GM12872 (cell line): ENCODE data around the gene EXOSC1.

ENCODE experiments used
- TF ChIP-seq, protein P1 (sequence below): IDR thresholded peaks from 3 replicates; pipeline ENCODE4 v1.5.1; 2011; ENCODE audit warnings: low read depth, mild to moderate bottlenecking, low read length, moderate library complexity; ENCODE audit not compliant: insufficient read depth

The EXOSC1 gene

DNA sequence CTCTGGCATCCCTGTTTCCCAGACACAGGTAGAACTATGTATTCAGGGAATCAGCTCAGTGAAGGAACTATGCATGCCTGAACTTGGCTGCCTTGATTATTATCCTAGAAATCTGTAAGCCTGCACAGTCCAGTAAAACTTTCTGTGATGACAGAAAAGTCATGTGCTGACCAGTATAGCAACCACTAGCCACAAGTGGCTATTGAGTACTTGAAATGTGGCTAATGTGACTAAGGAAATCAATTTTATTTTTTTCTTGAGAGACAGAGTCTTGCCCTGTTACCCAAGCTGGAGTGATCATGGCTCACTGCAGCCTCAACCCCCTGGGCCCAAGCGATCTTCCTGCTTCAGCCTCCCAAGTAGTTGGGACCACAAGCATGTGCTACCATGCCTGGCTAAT, 3.5 kb downstream of the EXOSC1 start:
- TF ChIP-seq, protein P1, sequence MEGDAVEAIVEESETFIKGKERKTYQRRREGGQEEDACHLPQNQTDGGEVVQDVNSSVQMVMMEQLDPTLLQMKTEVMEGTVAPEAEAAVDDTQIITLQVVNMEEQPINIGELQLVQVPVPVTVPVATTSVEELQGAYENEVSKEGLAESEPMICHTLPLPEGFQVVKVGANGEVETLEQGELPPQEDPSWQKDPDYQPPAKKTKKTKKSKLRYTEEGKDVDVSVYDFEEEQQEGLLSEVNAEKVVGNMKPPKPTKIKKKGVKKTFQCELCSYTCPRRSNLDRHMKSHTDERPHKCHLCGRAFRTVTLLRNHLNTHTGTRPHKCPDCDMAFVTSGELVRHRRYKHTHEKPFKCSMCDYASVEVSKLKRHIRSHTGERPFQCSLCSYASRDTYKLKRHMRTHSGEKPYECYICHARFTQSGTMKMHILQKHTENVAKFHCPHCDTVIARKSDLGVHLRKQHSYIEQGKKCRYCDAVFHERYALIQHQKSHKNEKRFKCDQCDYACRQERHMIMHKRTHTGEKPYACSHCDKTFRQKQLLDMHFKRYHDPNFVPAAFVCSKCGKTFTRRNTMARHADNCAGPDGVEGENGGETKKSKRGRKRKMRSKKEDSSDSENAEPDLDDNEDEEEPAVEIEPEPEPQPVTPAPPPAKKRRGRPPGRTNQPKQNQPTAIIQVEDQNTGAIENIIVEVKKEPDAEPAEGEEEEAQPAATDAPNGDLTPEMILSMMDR, result no peak

DNA sequence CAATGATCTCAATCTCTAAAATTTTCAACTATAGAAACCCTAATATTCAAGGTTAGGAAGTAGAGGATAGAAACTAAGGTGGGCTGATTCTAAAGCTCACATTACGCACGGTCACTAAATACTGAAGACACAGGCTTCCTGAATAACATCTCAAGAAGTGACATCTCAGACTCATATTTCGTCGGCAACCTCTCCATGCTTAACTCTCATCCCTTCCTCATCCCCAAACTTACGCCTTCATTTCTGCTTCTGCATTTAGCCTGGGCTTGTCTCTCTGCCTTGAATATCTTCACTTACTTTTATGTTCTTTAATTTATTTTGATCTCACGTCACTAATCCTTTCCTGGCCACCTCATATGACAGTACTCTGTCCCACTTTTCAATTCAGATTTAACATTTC, 10.6 kb downstream of the EXOSC1 start:
- TF ChIP-seq, protein P1, result no peak

DNA sequence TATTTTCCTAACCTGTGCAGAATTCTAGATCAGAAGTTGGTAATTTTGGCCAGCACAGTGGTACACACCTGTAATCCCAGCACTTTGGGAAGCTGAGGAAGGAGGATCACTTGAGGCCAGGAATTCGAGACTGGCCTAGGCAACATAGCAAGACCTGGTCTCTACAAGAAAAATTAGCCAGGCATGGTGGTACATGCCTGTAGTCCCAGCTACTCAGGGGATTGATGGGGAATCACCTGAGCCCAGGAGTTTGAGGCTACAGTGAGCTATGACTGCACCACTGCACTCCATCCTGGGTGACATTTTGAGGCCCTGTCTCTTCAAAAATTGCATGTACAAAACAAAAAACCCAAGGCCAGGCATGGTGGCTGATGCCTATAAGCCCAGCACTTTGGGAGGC, 11.2 kb downstream of the EXOSC1 start:
- TF ChIP-seq, protein P1, result no peak

DNA sequence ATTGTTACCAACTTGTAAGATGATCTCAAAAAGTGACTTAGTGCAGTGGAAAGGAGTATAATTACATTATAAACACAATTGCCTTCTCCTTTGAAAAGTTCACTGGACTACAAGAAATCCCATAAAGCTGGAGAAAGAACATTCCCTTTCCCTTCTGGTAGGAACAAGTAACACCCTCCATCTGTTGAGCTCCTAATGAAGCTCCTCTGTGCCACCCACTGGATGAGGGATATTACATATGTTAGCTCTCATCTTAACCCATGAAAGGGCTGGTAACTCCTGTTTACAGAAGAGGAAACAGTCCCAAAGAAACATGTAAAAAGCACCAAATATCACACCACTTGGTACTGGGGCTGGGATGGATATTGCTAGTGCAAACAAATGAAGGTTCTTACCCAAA, 11.8 kb downstream of the EXOSC1 start:
- TF ChIP-seq, protein P1, result no peak

DNA sequence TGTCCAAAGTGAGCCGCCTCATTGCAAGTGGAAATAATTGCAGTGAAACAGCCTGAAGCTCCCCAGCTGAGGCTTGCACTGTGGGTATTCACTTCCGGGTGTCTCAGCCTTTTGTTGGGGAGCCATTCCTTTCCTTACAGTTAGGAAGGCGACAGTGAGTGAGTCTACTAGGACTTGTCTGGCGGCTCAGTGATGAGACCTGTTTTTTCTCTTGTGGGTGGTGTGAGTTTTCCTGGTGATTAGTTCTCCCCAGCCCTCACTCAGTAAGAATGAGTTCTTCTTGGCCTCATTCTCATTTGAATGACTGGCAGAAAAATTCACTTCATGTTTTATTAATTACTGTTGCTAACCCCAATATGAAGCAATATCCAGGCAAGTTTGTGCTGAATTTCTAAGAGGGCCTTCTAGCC, 17.2 kb downstream of the EXOSC1 start:
- TF ChIP-seq, protein P1, result no peak

DNA sequence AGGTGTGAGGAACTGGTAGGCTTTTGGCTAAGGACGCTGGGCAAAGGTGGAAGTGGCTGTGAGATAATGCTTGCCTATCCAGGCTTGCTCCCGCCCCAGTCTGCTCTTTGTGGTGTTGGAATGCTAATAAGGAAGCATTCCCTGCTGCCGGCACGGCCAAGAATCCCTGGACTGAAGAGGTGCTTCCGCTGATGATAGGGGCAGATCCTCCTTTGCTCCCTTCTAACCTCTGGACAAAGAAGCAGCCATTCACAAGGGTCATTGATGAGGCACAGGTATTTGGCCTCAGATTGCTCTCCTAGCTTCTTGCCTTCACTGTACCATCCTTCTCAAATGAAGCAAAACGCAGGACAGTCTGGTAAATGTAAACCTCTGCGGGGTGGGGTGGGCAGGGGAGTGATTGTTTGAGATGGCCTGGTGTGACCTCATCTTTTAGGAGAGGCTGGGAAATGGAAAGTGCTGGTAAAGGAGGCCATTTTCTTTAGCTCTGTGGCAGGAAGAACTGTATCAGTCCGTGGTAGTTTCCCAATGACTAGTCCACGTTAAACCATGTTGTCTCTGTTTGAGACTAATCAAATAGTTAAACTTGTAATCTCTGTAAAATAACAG, 18.1 kb downstream of the EXOSC1 start:
- TF ChIP-seq, protein P1, result no peak

DNA sequence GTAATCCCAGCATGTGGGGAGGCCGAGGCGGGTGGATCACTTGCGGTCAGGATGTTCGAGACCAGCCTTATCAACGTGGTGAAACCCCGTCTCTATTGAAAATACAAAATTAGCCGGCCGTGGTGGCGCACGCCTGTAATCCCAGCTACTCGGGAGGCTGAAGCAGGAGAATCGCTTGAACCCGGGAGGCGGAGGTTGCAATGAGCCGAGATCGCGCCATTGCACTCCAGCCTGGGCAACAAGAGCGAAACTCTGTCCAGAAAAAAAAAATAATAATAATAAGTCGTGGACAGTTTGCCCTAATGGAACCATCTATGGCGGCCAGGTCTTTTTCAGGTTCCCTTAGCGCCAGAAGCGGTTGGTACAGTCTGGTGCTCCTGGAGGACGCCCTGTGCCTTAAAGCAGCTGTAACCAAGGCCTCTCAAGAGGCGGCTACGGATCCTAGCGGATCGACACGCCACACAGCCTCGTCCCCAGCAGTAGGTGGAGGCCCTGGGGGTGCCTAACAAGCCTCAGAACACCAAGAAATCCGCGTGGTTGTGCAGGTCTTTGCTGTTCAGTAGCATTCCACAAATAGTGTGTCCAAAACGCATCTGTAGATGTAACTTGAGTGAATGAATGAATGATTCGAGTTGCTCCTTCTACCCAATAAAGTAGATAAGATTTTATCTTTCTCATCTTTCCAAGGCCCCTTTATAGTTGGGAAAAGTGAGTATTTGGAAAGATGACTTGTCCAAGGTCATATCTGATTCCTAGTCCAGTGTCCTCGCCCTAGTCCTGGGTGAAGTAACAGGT, 18.8 kb downstream of the EXOSC1 start:
- TF ChIP-seq, protein P1, result no peak
